Fibroblast of upper back skin (primary cell): ENCODE results near the gene HCRT.
"Not testable (repeated sequence)": the region's sequence is repeated elsewhere in the genome, so short reads cannot be mapped to it uniquely, and the experiment has no call there.

ENCODE experiments used
- DNase-seq: peaks from one replicate; pipeline ENCODE4 v3.0.0-alpha.2; 2013

HCRT gene

DNA sequence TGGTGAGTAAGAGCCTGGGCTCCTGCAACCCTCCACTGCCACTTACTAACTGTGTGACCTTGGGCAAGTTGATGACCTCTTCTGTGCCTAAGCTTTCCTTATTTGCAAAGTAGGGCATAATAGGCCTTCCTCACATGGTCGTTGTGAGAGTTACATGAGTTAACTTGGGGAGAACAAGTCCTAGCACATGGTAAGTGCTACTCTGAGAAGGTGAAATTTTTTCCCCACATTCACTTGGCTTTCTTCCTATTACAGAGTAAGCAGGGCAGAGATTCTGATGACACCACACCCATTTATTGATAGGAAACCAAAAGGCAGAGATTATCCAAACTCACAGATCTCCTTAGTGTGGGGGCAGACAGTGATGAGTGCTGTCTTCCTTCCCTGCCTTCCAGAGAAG is 5.9 kb downstream of the HCRT start:
- no peak for DNase-seq

- no peak for DNase-seq
These were observed 6.4 kb downstream of the HCRT start for GRCh38 chr17:42178817-42179216.

- DNase-seq: no peak
These were observed 7.6 kb downstream of the HCRT start for GRCh38 chr17:42177684-42178083.

- no peak for DNase-seq
These were observed 11.0 kb downstream of the HCRT start for GRCh38 chr17:42174126-42174783.

DNA sequence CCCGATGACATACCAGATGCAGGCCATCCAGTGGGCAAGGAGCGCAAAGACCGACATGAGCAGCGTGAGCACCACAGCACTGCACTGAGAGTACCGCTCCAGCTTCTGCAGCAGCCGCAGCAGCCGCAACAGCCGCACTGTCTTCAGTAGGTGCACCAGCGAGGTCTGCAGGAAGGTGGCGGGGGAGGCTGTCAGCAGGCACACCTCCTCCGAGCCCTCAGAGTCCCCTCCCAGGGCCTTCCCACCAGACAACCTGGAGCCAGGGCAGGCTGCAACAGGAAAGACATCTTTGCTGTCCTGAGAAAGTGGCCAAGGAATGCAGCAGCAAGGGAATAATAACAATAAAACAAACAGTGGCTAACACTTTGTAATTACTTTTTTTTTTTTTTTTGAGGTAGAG is 13.4 kb downstream of the HCRT start:
- DNase-seq: no peak

- DNase-seq: no peak
These were observed 15.9 kb downstream of the HCRT start for GRCh38 chr17:42169351-42169750.

- no peak for DNase-seq
These were observed 17.4 kb downstream of the HCRT start for GRCh38 chr17:42167807-42168206.

DNA sequence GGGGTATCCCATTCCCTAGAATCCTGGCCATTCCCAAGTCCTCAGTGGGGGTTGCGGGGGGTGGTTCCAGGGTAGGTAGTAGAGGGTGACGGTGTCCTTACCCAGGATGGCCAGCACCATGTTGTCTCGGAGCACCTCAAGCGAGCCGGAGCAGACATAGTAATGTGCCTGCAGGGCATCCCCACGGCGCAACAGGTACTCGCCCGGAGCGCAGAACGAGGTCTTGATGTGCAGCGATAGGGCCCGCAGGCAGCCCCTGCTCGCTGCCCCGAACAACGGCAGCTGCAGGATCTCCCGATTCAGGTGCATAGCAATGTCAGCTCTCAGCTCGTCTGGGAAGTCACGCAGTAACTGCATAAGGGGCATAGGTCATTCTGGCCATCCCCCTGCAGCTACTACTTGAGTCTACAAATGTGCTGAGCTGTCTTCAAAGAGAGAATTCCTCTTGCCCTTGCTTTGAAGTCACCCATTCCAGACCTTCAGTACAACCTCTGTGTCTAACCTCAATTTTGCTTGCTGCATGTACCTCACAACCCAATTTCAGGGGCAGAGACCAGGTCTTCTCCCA is 19.0 kb downstream of the HCRT start:
- DNase-seq: no peak

DNA sequence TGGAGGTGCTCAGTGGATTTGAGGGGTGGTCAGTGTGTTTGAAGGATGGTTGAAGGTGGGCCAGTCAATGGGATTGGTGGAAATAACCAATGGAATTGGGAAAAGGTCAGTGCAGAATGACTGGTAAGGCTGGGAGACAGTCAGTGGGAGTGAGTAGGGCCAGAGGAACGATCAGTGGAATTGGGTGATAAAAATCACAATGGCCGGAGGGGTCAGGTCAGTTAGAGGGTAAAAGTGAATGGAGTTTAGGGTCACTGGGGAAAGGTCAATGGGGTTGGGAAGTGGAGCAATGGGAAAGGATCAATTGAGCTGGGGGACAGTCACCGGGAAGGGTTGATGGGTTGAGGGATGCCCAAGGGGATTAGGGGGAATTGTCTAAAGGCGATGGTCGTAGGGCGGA is 19.5 kb downstream of the HCRT start:
- no peak for DNase-seq

DNA sequence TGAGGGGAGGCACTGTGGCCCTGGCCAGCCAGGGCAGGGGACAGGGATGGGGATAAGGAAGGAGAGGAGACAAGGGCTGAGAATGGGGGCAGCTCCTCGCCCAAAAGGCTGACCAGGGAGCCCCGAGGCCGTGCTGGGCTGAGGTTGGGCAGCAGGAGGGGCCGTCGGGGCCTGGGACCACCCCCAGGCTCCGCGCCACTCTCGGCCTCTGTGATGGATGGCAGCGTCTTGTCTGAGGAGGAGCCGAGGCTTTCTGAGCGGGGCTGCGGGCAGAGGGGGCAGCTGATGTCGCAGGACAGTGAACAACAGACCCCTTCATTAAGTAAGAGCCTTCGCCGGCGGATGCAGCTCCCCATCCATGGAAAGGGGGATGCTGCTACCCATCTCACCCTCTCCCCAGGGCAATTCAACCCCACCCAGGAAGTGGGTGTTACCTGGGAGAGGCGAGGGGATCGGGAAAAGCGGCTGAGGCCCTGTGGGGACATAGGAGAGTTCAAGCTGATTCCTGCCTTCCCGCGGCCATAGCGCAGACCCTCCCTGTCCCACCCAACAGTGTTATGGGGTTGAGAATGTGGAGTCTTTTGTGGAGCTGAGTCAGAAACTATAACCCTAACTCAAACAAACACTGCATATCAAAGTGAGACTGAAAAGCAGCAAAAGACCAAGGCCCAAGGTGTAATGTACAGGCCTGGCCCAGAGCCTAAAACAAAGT is 21.4 kb downstream of the HCRT start:
- no peak for DNase-seq

GRCh38 chr17:42163113-42163512 is 22.1 kb downstream of the HCRT start:
- DNase-seq: no peak

DNA sequence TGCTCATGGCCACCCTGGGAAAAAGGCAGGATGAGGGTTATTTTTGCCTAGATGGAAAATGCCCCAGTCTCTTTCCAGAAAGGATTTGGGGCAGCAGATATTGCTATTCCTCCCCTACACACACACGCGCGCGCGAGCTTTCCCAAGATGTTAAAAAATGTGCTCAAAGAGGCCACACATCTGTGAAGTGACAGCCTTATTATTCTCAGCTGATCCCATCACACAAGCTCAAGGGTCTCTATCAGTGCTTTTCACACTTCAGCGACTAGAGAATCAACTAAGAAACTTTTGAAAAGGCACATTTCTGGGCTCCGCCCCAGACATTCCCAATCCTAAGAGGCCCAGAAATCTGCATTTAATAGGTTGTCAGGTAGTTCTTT is 24.7 kb downstream of the HCRT start:
- DNase-seq: no peak

- no peak for DNase-seq
These were observed 25.3 kb downstream of the HCRT start for GRCh38 chr17:42159796-42160530.

GRCh38 chr17:42155614-42156045 is 29.6 kb downstream of the HCRT start:
- DNase-seq: no peak

GRCh38 chr17:42153919-42154742 is 31.1 kb downstream of the HCRT start:
- no peak for DNase-seq

DNA sequence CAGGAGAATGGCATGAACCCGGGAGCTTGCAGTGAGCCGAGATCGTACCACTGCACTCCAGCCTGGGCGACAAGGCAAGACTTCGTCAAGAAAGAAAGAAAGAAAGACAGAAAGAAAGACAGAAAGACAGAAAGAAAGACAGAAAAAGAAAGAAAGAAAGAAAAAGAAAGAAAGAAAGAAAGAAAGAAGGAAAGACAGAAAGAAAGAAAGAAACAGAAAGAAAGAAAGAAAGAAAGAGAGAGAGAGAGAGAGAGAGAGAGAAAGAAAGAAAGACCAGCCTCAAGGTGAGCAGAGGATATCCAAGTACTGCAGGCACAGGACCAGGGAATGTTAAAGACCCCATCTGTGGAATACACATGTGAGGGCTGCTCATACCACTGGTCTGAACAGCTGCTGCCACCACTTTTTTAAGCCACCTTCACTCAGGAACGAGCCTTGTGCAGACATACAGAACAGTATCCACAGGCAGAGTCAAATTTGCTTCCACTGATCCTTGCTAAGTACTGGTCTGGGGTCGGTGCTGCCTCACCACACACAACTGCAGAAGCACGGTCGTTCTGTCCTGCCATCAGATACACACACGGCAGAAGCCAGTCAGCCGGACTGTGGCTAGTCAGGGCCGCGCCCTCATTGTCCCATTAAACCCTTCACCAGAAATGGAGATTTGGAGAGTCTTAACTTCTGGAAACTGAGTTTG is 38.2 kb downstream of the HCRT start:
- no peak for DNase-seq

GRCh38 chr17:42143138-42143537 is 42.1 kb downstream of the HCRT start:
- DNase-seq: not testable (repeated sequence)

GRCh38 chr17:42142371-42142896 is 42.8 kb downstream of the HCRT start:
- DNase-seq: peak; percentile 82

GRCh38 chr17:42141382-42141781 is 43.9 kb downstream of the HCRT start:
- DNase-seq: no peak

DNA sequence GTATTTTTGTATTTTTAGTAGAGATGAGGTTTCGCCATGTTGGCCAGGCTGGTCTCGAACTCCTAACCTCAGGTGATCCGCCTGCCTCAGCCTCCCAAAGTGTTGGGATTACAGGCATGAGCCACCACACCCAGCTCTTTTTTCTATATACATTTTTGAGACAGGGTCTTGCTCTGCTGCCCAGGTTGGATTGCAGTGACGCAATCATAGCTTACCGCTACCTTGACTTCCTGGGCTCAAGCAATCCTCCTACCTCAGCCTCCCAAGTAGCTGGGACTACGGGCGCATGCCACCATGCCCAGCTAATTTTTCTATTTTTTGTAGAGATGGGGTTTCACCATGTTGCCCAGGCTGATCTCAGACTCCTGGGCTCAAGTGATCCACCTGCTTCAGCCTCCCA is 44.6 kb downstream of the HCRT start:
- not testable (repeated sequence) for DNase-seq

DNA sequence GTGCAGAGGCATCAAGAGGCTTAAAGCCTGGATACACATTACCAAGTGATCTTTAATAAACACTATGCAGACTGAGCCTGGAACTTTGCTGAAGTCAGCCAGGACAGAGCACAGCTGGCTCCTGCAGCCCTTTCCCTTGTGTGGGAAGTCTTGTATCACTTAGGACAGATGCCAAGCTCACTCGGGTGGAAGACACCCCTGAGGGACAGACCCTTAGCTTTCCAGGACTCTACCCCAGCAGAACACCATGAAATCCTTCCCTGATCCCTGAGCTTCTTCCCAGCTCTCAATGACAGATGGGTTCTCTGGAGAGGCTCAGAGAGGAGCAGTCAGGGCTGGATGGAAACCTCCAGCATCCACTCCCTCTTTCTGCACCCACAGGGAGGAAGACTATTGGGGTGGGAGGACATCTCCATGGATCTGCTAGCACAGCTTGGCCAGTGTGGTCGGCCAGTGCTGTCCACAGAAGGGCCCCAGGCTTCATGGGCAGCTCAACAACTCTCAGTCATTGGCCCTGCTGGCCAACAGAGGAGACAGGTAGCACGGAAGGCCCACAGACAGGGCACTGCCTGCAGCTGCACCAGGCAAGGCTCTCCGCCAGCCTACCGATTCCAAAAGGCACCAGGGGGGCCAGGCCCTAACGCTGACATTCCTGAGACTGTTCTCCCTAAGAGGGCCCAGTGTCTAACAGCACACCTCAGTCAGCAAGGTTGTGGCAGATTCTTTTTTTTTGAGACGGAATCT is 46.3 kb downstream of the HCRT start:
- no peak for DNase-seq
